H1 (cell line): Measurements from ENCODE around the gene ANKRD11.

Experiments used
- CBX8 ChIP-seq: fragments of 300-800, 300-1000 bp; sonication (generic); IDR thresholded peaks from 2 replicates; pipeline ENCODE4 v1.7.1; 2016; ENCODE audit warnings: low read depth, low read length, borderline replicate concordance
- CHD1 ChIP-seq: IDR thresholded peaks from 2 replicates; pipeline ENCODE4 v1.6.1; 2012; ENCODE audit warnings: low read depth, low read length, improper control_type of control experiment
- CHD2 ChIP-seq: IDR thresholded peaks from 2 replicates; pipeline ENCODE4 v1.6.1; 2012; ENCODE audit warnings: low read length, improper control_type of control experiment
- EZH2 ChIP-seq: fragments of 200-600 bp; sonication (generic); IDR thresholded peaks from 2 replicates; pipeline ENCODE4 v1.7.1; 2012; ENCODE audit warnings: low read depth, mild to moderate bottlenecking, moderate library complexity, low read length, inconsistent platforms; ENCODE audit not compliant: severe bottlenecking
- KDM5A ChIP-seq: fragments of 200-600 bp; IDR thresholded peaks from 2 replicates; pipeline ENCODE4 v1.7.1; 2012; ENCODE audit warnings: mild to moderate bottlenecking, low read length, inconsistent platforms, mixed read lengths
- MAFK ChIP-seq: IDR thresholded peaks from 2 replicates; pipeline ENCODE4 v1.6.1; 2012; ENCODE audit warnings: low read depth, mild to moderate bottlenecking, improper control_type of control experiment, low read length
- POLR2A ChIP-seq, 2 experiments: IDR thresholded peaks; 1 replicate in 1 of 2; 2 replicates in 1 of 2; pipeline ENCODE4 v1.6.1; 2011; ENCODE audit warnings: low read depth in 2 of 2, low read length in 2 of 2, mild to moderate bottlenecking in 2 of 2; ENCODE audit errors: control extremely low read depth in 1 of 2
- RAD21 ChIP-seq, 2 experiments: IDR thresholded peaks in 1 of 2; conservative IDR thresholded peaks in 1 of 2; 2 replicates each; pipeline ENCODE4 v1.6.1; 2011; ENCODE audit warnings: low read depth in 2 of 2, low read length in 2 of 2, improper control_type of control experiment in 1 of 2, inconsistent platforms in 1 of 2, mild to moderate bottlenecking in 1 of 2, moderate library complexity in 1 of 2
- RFX5 ChIP-seq: IDR thresholded peaks from 2 replicates; pipeline ENCODE4 v1.6.1; 2011; ENCODE audit warnings: low read depth, low read length, improper control_type of control experiment, borderline replicate concordance
- SUZ12 ChIP-seq: fragments of 200-600 bp; sonication (generic); IDR thresholded peaks from 2 replicates; pipeline ENCODE4 v1.6.1; 2012; ENCODE audit warnings: mild to moderate bottlenecking, inconsistent platforms, low read length, moderate library complexity, mixed read lengths
- TAF1 ChIP-seq: IDR thresholded peaks from 2 replicates; pipeline ENCODE4 v1.6.1; 2011; ENCODE audit warnings: mild to moderate bottlenecking, low read depth, low read length
- YY1 ChIP-seq: IDR thresholded peaks from 2 replicates; pipeline ENCODE4 v1.6.1; 2011; ENCODE audit warnings: low read depth, mild to moderate bottlenecking, low read length
- TF ChIP-seq, protein P1 (sequence below), 3 experiments: IDR thresholded peaks; 1 replicate in 2 of 3; 2 replicates in 1 of 3; pipeline versions ENCODE4 v1.5.1 to v1.6.1; 2011; ENCODE audit warnings: low read length in 3 of 3, mild to moderate bottlenecking in 3 of 3, inconsistent platforms in 2 of 3, low read depth in 1 of 3, moderate library complexity in 1 of 3; ENCODE audit not compliant: insufficient read depth in 1 of 3; ENCODE audit errors: control extremely low read depth in 1 of 3
- TF ChIP-seq, protein P2 (sequence below): IDR thresholded peaks from 2 replicates; pipeline ENCODE4 v1.6.1; 2011; ENCODE audit warnings: low read depth, mild to moderate bottlenecking, low read length; ENCODE audit not compliant: insufficient read depth

DNA sequence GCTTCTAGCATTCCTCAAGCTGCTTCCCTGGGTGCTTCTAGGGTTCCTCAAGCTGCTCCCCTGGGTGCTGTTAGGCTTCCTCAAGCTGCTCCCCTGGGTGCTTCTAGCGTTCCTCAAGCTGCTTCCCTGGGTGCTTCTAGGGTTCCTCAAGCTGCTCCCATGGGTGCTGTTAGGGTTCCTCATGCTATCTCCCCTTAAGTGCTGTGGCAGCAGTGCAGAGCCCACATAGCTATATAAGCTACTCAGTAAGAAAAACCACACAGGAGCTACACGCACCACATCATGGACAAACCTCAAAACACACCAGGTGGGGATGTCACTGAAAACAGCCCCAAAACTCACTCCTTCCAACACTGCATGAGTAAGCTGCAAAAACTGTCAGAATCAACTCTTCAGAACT, 35.2 kb downstream of the ANKRD11 start:
- TF ChIP-seq YY1 = no peak
- TF ChIP-seq POLR2A (IDR thresholded peaks at IDR 0.05; ENCODE audit: control extremely low read depth in 1 of 2, low read depth in 2 of 2, low read length in 2 of 2) = no peak
- TF ChIP-seq MAFK = no peak
- TF ChIP-seq RAD21 (IDR thresholded peaks at IDR 0.05 in 1 of 2, conservative IDR thresholded peaks at IDR 0.05 in 1 of 2; ENCODE audit: low read depth in 2 of 2, low read length in 2 of 2) = no peak
- TF ChIP-seq SUZ12 = no peak
- TF ChIP-seq KDM5A = no peak
- no peak for TF ChIP-seq CHD1
- no peak for TF ChIP-seq CBX8
- TF ChIP-seq, protein P1, sequence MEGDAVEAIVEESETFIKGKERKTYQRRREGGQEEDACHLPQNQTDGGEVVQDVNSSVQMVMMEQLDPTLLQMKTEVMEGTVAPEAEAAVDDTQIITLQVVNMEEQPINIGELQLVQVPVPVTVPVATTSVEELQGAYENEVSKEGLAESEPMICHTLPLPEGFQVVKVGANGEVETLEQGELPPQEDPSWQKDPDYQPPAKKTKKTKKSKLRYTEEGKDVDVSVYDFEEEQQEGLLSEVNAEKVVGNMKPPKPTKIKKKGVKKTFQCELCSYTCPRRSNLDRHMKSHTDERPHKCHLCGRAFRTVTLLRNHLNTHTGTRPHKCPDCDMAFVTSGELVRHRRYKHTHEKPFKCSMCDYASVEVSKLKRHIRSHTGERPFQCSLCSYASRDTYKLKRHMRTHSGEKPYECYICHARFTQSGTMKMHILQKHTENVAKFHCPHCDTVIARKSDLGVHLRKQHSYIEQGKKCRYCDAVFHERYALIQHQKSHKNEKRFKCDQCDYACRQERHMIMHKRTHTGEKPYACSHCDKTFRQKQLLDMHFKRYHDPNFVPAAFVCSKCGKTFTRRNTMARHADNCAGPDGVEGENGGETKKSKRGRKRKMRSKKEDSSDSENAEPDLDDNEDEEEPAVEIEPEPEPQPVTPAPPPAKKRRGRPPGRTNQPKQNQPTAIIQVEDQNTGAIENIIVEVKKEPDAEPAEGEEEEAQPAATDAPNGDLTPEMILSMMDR (IDR thresholded peaks at IDR 0.05; ENCODE audit: control extremely low read depth in 1 of 3, insufficient read depth in 1 of 3, low read depth in 1 of 3, low read length in 3 of 3) = no peak
- no peak for TF ChIP-seq EZH2
- no peak for TF ChIP-seq RFX5
- no peak for TF ChIP-seq TAF1
- TF ChIP-seq, protein P2, sequence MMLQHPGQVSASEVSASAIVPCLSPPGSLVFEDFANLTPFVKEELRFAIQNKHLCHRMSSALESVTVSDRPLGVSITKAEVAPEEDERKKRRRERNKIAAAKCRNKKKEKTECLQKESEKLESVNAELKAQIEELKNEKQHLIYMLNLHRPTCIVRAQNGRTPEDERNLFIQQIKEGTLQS = no peak
- no peak for TF ChIP-seq CHD2
